HUES64 (cell line): Measurements from ENCODE around the gene UQCR10.

Experiments used
- H3K27ac ChIP-seq: 2 replicates; pipeline ENCODE4 v1.7.0; 2013; ENCODE audit warnings: low read depth, low read length, inconsistent platforms
- H3K27me3 ChIP-seq: 2 replicates; pipeline ENCODE4 v1.6.1; 2013; ENCODE audit warnings: mild to moderate bottlenecking, low read length; ENCODE audit not compliant: insufficient read depth
- H3K36me3 ChIP-seq: 2 replicates; pipeline ENCODE4 v1.6.1; 2013; ENCODE audit warnings: mild to moderate bottlenecking, low read length; ENCODE audit not compliant: insufficient read depth
- H3K4me1 ChIP-seq: 2 replicates; pipeline ENCODE4 v1.6.1; 2013; ENCODE audit warnings: mild to moderate bottlenecking, low read length, moderate library complexity; ENCODE audit not compliant: insufficient read depth
- H3K4me3 ChIP-seq: 2 replicates; pipeline ENCODE4 v1.5.1; 2013; ENCODE audit warnings: mild to moderate bottlenecking, low read length, moderate library complexity
- H3K9ac ChIP-seq: 2 replicates; pipeline ENCODE4 v1.6.1; 2013; ENCODE audit warnings: mild to moderate bottlenecking, low read depth, low read length
- H3K9me3 ChIP-seq: 2 replicates; pipeline ENCODE4 v1.6.1; 2013; ENCODE audit warnings: low read depth, low read length; ENCODE audit not compliant: insufficient read depth
- WGBS: fragments of 150-250, 120-280 bp; methylation state at CpG from one replicate; pipeline ENCODE4 v1.1.7; 2013; ENCODE audit warnings: missing lambda C conversion rate; 5-methylcytosine and 5-hydroxymethylcytosine counted together

UQCR10 gene

DNA sequence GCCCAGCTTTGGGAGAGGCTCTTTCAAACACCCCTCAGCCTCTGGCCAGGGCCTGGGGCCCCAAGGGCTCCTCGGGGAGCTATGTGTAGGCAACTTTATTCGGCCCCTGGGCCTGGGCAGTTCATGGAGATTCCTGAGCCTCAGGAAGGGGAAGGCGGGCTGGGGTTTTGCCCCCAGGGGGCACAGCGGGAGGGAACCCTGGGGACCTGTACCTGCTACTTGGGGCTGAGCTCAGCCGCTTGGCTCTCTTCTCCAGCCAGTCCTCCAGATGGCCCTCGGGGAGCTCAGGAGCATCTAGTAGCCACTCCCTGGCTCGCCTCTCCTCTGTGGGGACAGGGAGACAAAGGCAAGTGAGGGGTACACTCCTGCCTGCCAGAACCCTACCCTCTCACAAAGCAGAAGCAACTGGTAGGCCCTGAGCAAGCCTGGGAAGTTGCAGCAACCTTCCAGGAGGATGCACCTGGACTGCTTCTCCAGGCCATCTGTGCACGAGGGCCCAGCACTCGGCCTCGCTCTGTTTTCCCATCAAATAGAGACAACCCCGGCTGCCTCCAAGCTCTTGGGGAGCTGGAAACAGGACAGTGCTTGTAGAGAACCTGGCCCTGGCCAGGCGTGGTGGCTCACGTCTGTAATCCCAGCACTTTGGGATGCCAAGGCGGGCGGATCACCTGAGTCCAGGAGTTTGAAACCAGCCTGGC is 28.9 kb upstream of the UQCR10 start:
- no peak overlapping the region for H3K27ac ChIP-seq
- H3K4me1 ChIP-seq, result peaks cover 9% of the 10 kb centered on the region; the same call in 1 of the 2 replicates
- no peaks in the 10 kb centered on the region for H3K27me3 ChIP-seq
- H3K9me3 ChIP-seq, result no peaks in the 10 kb centered on the region
- 87% methylated on average over 15 of the region's 15 CpGs for WGBS
- H3K9ac ChIP-seq, result no peak overlapping the region
- H3K36me3 ChIP-seq, result no peaks in the 10 kb centered on the region
- no peak overlapping the region for H3K4me3 ChIP-seq

DNA sequence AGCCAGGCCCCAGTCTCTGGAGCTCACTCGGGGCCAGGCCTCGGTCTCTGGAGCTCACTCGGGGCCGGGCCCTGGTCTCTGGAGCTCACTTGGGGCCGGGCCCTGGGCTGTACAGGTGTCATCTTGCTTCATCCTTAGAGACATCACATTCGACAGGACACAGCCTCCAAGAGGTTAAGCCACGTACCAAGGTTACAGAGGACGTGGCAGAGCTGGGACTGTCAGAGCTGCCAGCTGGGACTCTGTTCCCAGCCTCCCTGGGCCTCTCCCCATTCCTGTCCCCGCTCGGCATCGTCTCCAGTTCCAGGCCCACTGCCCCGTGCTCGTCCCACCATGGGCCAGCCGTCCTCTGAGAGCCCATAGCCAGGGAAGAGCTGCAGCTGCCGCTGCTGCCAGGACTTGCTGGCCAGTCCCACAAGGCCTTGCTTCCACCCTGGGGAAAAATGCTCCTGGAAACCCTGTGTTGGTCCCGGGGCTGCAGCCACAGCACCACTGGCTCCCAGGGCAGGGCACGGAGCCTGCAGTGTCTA is 27.8 kb upstream of the UQCR10 start:
- Histone ChIP-seq H3K27ac (no peak overlapping the region), H3K36me3 (no peaks in the 10 kb centered on the region), H3K9me3 (no peaks in the 10 kb centered on the region), H3K27me3 (no peaks in the 10 kb centered on the region), H3K9ac (no peak overlapping the region), H3K4me3 (no peak overlapping the region), H3K4me1 (peaks cover 6% of the 10 kb centered on the region; the same call in 1 of the 2 replicates)
- WGBS, result 95% methylated on average over 17 of the region's 17 CpGs

DNA sequence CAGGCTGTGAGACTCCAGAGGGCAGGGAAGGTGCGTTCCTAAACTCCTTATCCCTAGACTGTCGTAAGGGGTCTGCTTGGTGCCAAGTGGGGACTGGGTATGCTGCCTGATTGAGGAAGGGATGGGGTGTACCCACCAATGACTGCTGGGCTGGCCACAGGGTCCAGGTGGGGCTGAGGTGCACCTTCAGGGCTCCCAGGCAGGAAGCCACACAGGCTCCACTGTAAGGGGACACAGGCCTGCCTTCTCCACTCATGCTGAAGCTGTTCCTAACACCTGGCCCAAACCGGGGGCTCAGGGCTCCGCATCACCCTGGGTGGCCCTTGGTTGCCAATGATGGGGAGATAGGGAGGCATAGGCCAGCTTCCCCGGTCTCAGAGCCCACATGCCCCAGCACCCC is 27.0 kb upstream of the UQCR10 start:
- H3K4me3 ChIP-seq, result no peak overlapping the region
- H3K9ac ChIP-seq, result no peak overlapping the region
- WGBS, result 96% methylated on average over 5 of the region's 5 CpGs
- H3K4me1 ChIP-seq, result peaks cover 2% of the 10 kb centered on the region; the same call in 1 of the 2 replicates
- no peaks in the 10 kb centered on the region for H3K9me3 ChIP-seq
- no peak overlapping the region for H3K27ac ChIP-seq
- H3K27me3 ChIP-seq, result no peaks in the 10 kb centered on the region
- H3K36me3 ChIP-seq, result no peaks in the 10 kb centered on the region

DNA sequence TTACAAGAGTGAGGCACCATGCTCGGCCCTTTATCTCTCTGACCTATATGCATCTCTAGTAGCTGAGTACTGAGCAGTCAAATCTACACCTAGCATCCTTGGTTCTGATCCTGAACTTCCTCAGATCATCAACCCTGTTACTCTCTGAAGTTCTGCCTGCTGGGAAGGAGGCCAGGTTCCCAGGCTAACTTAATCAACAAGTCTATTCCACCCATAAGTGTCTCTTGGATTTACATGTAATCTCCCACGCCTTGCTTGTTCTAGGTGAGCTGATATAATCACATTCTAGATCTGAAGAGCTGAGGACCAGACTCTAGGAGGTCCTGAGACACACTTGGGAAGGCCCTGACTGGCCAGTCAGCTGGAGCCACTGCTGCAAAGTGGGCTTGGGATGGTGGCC is 25.2 kb upstream of the UQCR10 start:
- Histone ChIP-seq H3K27ac (no peak overlapping the region), H3K27me3 (no peaks in the 10 kb centered on the region), H3K4me1 (no peaks in the 10 kb centered on the region), H3K9me3 (no peaks in the 10 kb centered on the region), H3K36me3 (no peaks in the 10 kb centered on the region; the same call in 1 of the 2 replicates), H3K9ac (no peak overlapping the region), H3K4me3 (no peak overlapping the region)
- WGBS, result 92% methylated on average over 2 of the region's 2 CpGs

DNA sequence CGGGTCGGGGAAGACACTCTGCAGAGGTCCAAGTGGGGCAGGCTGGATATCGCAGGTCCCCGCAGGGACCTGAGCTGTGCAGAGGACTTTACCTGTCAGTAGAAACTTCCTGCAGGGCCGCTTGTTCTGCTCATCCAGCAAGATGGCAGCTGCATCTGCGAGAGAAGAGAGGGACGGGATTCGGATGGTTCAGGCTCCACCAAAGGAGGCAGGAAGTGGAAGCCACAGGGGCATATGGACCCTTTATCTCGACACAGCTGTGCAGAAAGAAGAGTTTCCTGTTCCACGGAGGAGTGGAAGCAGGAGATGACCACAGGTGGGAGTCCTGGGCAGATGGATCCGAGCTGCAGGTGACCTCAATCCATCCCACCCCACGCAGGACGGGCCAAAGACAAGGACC is 24.8 kb upstream of the UQCR10 start:
- no peaks in the 10 kb centered on the region for H3K9me3 ChIP-seq
- H3K27ac ChIP-seq, result no peak overlapping the region
- H3K36me3 ChIP-seq, result no peaks in the 10 kb centered on the region; the same call in 1 of the 2 replicates
- H3K9ac ChIP-seq, result no peak overlapping the region
- H3K4me3 ChIP-seq, result no peak overlapping the region
- no peaks in the 10 kb centered on the region for H3K27me3 ChIP-seq
- H3K4me1 ChIP-seq, result no peaks in the 10 kb centered on the region
- 84% methylated on average over 13 of the region's 13 CpGs for WGBS

DNA sequence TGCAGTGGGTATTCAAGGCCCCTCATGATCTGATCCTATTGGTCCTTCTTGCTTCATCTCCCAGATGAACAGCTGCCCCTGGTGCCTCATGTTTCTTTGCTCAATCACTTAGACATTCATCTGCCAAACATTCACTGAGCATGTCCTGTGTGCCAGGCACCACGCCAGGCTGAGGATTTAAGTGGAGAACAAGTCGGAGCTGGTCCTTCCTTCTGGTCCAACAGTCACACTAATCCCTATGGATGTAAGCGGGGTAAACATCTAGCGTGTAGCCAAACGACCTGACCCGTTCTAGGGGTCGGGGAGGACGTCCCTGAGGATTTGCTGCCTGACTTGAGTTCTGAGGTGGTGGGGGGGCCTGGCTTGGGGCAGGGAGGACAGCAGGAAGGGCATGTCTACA is 22.3 kb upstream of the UQCR10 start:
- Histone ChIP-seq H3K9me3 (no peaks in the 10 kb centered on the region), H3K9ac (no peak overlapping the region), H3K27ac (no peak overlapping the region), H3K27me3 (no peaks in the 10 kb centered on the region), H3K4me1 (no peaks in the 10 kb centered on the region), H3K36me3 (no peaks in the 10 kb centered on the region; the same call in 1 of the 2 replicates), H3K4me3 (no peak overlapping the region)
- 93% methylated on average over 8 of the region's 8 CpGs for whole genome bisulfite sequencing

DNA sequence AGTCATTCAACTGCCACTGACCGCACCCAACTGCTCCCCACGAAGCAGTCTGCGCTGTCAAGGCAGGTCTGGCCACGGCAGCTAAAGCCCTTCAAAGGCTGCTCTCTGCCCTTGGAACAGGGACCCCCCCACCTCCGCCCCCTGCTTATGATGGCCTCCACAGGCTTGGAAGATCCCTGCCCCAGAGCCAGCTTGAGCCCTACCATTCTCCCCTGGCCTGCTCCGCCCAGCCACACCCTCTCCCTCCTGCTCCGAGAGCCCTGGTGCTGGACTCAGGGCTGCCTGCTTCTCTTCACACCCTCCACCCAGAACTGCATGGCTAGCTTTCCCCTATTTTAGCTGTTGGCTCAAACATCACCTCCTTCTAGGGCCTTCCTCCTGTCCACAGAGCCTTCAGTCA is 19.3 kb upstream of the UQCR10 start:
- Histone ChIP-seq H3K36me3 (no peaks in the 10 kb centered on the region; the same call in 1 of the 2 replicates), H3K27ac (no peak overlapping the region), H3K9me3 (no peaks in the 10 kb centered on the region), H3K27me3 (no peaks in the 10 kb centered on the region), H3K9ac (no peak overlapping the region; the same call in 1 of the 2 replicates), H3K4me3 (no peak overlapping the region), H3K4me1 (no peaks in the 10 kb centered on the region)
- WGBS, result 92% methylated on average over 7 of the region's 7 CpGs

DNA sequence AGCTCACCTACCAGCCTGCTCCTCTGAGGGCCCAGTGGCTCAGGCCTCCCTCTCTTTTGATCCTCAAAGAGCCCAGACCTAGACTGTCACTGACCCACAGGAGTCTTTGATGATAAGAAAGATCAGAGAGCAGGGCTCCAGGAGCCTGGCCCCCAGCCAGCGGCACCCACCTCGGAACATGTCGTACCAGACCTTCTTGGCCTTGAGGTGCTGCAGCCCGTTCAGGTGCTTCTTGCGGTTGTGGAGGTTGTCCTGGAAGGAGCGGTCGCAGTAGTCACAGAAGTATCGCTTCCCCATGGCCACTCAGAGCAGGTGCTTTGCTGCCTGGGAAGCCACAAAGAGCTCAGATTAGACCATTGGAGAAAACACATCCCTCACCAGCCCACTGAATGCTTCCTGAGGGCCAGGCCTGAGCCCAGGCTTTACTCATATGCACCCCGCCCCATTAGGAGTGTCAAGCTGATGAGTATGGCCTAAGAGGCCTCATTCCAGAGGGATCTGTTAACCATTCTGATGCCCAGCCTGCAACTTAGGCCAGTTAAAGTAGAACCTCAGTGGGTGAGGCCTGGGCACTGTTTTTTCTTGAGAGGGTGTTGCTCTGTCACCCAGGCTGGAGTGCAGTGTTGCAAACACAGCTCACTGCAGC is 18.8 kb upstream of the UQCR10 start:
- Histone ChIP-seq H3K9me3 (no peaks in the 10 kb centered on the region), H3K27ac (no peak overlapping the region), H3K27me3 (no peaks in the 10 kb centered on the region), H3K36me3 (no peaks in the 10 kb centered on the region; the same call in 1 of the 2 replicates), H3K4me1 (no peaks in the 10 kb centered on the region), H3K9ac (no peak overlapping the region), H3K4me3 (no peak overlapping the region)
- 92% methylated on average over 9 of the region's 9 CpGs for WGBS

DNA sequence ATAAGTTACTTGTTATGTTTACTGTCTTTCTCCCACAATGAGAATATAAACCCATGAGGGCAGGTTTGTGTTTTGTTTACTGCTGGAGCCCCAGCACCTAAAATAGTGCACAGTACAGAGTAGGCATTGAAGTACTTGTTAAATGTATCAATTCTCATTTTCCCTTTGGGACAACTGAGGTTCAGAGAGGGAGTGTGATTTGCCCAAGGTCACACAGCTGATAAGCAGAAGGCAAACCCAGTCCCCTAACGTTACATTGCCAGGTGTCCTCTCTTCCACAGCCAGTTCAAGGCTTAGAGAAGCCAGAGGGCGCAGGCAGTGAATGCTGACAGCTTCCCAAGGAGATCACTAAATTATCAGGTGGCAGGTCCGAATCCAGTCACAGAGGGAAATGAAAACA is 17.1 kb upstream of the UQCR10 start:
- Histone ChIP-seq H3K4me1 (no peaks in the 10 kb centered on the region), H3K27me3 (no peaks in the 10 kb centered on the region), H3K36me3 (no peaks in the 10 kb centered on the region; the same call in 1 of the 2 replicates), H3K27ac (no peak overlapping the region), H3K9me3 (no peaks in the 10 kb centered on the region), H3K9ac (no peak overlapping the region), H3K4me3 (no peak overlapping the region)
- WGBS, result 91% methylated on average over 3 of the region's 3 CpGs

DNA sequence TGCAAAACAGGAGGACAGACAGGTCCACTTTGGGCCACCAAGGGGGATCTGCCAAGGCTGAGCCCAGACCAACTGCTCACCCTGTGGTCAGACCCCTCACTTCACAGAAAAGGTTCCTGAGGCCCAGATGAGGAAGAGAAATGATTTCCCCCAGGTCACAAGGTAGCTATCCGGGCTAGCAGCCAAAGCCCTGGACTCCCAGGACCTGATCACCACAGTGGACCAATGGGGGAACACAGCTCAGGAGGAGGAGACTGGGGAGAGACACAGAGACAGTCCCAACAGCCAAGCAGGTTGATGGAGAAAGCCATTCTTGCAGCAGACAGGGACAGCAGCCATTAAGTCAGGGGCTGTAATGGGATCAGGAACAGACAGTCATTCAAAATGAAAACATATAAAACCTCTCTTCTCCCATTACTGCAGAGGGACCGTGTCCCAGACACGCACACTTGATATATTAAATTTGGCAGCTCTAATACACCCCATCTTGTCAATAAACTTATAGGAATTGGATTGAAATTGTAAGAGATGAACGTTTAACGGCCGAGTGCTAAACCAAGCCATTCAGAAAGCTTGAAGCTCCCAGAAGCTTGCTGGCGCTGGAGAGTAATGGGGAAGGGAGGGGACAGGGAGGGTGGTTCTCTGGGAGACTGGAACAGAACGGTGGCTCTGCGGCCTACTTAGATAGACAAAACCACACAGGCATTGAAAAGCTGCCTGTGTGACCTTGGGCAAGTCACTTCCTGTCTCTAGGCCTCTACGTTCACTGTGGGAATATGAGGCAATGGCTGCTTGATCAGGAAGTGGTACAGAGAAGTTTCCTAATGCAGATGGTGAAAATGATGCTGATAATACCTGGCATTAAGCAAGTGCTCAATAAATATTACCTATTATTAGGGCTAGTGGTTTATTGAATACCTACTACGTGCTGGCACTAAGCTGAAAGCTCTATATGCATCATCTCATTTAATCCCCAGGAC is 16.3 kb upstream of the UQCR10 start:
- Histone ChIP-seq H3K9ac (no peak overlapping the region), H3K4me1 (no peaks in the 10 kb centered on the region), H3K4me3 (no peak overlapping the region), H3K9me3 (no peaks in the 10 kb centered on the region), H3K27ac (no peak overlapping the region), H3K36me3 (no peaks in the 10 kb centered on the region; the same call in 1 of the 2 replicates), H3K27me3 (no peaks in the 10 kb centered on the region)
- whole genome bisulfite sequencing, result 86% methylated on average over 11 of the region's 11 CpGs
